Measurements from ENCODE around the gene VTI1A. TPM values are rescaled to one million over a fixed set of nuclear protein-coding genes. Genes with fewer than 3 reads are reported as not detected.

The VTI1A gene
- polyA plus RNA-seq, 1 experiment: 20.4 TPM

DNA sequence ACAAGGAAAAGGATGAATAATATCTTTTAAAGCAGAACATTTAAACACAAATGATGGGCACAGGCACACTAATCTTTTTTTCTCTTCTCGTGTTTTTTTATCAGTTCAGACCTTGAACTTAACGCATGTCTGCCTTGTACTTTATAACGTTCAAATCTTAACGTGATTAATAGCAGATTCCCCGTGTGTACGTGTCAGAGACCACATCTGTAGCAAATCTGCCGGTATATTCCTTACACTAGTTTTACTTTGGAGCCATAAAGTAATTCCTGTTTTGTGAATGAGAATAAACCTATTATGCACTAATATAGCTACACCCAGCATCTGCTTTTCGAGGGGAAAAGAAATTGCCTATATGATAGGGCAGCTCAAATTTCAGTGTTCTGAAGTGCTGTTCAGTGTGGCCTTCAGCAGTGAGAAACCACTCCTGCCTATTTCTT, 337.0 kb downstream of the VTI1A start:
- TF ChIP-seq, protein P1, sequence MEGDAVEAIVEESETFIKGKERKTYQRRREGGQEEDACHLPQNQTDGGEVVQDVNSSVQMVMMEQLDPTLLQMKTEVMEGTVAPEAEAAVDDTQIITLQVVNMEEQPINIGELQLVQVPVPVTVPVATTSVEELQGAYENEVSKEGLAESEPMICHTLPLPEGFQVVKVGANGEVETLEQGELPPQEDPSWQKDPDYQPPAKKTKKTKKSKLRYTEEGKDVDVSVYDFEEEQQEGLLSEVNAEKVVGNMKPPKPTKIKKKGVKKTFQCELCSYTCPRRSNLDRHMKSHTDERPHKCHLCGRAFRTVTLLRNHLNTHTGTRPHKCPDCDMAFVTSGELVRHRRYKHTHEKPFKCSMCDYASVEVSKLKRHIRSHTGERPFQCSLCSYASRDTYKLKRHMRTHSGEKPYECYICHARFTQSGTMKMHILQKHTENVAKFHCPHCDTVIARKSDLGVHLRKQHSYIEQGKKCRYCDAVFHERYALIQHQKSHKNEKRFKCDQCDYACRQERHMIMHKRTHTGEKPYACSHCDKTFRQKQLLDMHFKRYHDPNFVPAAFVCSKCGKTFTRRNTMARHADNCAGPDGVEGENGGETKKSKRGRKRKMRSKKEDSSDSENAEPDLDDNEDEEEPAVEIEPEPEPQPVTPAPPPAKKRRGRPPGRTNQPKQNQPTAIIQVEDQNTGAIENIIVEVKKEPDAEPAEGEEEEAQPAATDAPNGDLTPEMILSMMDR (IDR thresholded peaks at IDR 0.05; ENCODE audit: low read depth, low read length): no peak
- Histone ChIP-seq H3K27ac (ENCODE audit: low read depth, low read length) (no peak overlapping the region), H3K4me3 (ENCODE audit: low read depth, low read length) (no peak overlapping the region), H3K9me3 (ENCODE audit: control insufficient read depth, insufficient read depth, low read length) (no peaks in the 10 kb centered on the region), H3K27me3 (ENCODE audit: control insufficient read depth, insufficient read depth, low read length) (no peaks in the 10 kb centered on the region)
- ChIA-PET CTCF (no interaction called here), POLR2A (no interaction called here)
- no peak for DNase-seq (ENCODE audit: low read depth, low spot score)

DNA sequence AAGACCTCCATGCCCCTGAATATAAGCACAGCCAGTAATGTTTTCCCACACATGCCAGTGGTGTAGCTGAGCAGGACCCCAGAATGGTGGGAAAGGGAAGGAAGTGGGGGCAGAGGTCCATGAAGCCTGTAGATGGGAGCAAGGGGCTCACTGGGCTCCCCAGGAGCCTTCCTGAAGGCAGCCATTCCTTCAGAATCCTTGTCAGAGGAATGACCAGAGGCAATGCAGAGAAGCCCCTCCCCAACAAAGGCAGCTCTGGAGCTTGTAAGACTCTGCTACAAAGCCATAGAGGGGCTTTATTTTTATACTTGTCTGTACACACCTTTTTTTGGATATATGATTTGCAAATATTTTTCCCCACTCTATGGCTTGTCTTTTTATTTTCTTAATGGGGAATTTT, 338.1 kb downstream of the VTI1A start:
- ChIA-PET CTCF (interaction anchor here (1.4 kb wide), 1 partner anchor 600 kb away, joined by 3 read pairs; no protein-coding TSS in a partner anchor), POLR2A (no interaction called here)
- Histone ChIP-seq H3K9me3 (ENCODE audit: control insufficient read depth, insufficient read depth, low read length) (peaks cover under 1% of the 10 kb centered on the region; the same call in 1 of the 2 replicates), H3K27me3 (ENCODE audit: control insufficient read depth, insufficient read depth, low read length) (no peaks in the 10 kb centered on the region), H3K27ac (ENCODE audit: low read depth, low read length) (no peak overlapping the region), H3K4me3 (ENCODE audit: low read depth, low read length) (no peak overlapping the region)
- no peak for DNase-seq (ENCODE audit: low read depth, low spot score)
- TF ChIP-seq, protein P1 (IDR thresholded peaks at IDR 0.05; ENCODE audit: low read depth, low read length): no peak

DNA sequence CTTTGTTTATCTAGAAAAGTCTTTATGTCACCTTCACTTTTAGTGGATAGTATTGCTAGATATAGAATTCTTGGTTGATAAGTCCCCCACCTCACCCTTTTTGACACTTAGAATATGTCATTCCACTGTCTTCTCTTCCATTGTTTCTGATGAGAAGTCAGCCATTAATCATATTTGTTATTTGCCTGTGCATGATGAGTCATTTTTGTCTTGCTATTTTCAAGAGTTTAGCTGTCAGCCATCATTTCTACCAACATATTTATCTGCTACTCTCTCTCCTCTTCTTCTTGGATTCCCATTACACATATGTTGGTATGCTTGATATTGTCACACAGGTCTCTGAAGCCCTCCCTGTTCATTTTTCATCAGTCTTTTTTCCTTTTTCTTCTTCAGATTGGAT, 342.2 kb downstream of the VTI1A start:
- Histone ChIP-seq H3K27me3 (ENCODE audit: control insufficient read depth, insufficient read depth, low read length) (no peaks in the 10 kb centered on the region), H3K4me3 (ENCODE audit: low read depth, low read length) (no peak overlapping the region), H3K27ac (ENCODE audit: low read depth, low read length) (no peak overlapping the region), H3K9me3 (ENCODE audit: control insufficient read depth, insufficient read depth, low read length) (peaks cover 3% of the 10 kb centered on the region; the same call in 1 of the 2 replicates)
- CTCF ChIA-PET: no interaction called here
- POLR2A ChIA-PET: no interaction called here
- no peak for DNase-seq (ENCODE audit: low read depth, low spot score)
- TF ChIP-seq, protein P1 (IDR thresholded peaks at IDR 0.05; ENCODE audit: low read depth, low read length): no peak

DNA sequence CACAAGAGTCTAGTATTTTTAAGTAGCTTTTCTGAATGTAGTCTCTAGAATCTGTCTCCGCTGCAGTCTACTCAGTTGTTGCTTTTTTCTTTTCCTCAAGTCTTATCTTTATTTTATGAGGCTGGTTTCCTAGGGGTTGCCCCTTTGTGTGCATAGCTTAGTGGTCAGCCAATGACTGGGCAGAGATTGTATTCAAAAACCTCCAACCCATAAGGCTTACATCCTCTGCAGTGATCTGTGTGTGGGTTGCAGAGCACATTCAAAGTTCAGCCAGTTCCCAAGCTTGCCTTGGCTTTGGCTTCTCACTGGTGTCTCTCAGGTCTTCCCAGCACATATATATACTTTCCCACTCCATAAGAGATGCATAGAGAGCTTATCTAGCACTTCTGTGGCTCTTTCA, 343.0 kb downstream of the VTI1A start:
- Histone ChIP-seq H3K9me3 (ENCODE audit: control insufficient read depth, insufficient read depth, low read length) (peaks cover 3% of the 10 kb centered on the region; the same call in 1 of the 2 replicates), H3K4me3 (ENCODE audit: low read depth, low read length) (no peak overlapping the region), H3K27ac (ENCODE audit: low read depth, low read length) (no peak overlapping the region), H3K27me3 (ENCODE audit: control insufficient read depth, insufficient read depth, low read length) (no peaks in the 10 kb centered on the region)
- ChIA-PET CTCF (no interaction called here), POLR2A (no interaction called here)
- TF ChIP-seq, protein P1 (IDR thresholded peaks at IDR 0.05; ENCODE audit: low read depth, low read length): no peak
- no peak for DNase-seq (ENCODE audit: low read depth, low spot score)

DNA sequence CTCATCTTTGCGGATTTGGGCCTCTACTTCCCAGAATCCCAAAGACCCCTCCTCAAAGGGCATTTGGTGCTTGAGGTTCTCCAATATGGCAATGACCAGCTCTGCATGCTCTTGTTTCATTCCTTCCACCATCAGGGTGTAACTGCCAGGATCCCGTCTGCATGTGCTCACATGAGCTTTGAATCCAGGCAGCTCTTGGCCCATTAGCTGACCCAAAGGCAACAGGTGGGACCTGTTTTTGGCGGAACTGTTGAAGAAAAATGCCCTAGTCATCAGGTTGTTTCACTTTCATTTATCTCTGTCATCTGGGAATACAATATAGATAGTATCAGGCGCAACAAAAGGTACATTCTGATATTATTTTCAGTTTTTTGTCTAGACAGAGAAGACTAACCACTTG, 343.9 kb downstream of the VTI1A start:
- Histone ChIP-seq H3K27ac (ENCODE audit: low read depth, low read length) (no peak overlapping the region), H3K27me3 (ENCODE audit: control insufficient read depth, insufficient read depth, low read length) (no peaks in the 10 kb centered on the region), H3K9me3 (ENCODE audit: control insufficient read depth, insufficient read depth, low read length) (peaks cover 3% of the 10 kb centered on the region; the same call in 1 of the 2 replicates), H3K4me3 (ENCODE audit: low read depth, low read length) (no peak overlapping the region)
- CTCF ChIA-PET: interaction anchor here (0.6 kb wide), 1 partner anchor 23 kb away, joined by 3 read pairs; no protein-coding TSS in a partner anchor
- POLR2A ChIA-PET: interaction anchor here (0.6 kb wide), 1 partner anchor 21 kb away, joined by 3 read pairs; no protein-coding TSS in a partner anchor
- TF ChIP-seq, protein P1 (IDR thresholded peaks at IDR 0.05; ENCODE audit: low read depth, low read length): no peak
- no peak for DNase-seq (ENCODE audit: low read depth, low spot score)
